ENCODE measurements around the gene EEF2KMT.

- TF ChIP-seq CTCF (IDR thresholded peaks at IDR 0.05), result no peak
- TF ChIP-seq POLR2AphosphoS5 (IDR thresholded peaks at IDR 0.05; ENCODE audit: low read depth, low read length), result no peak
These were observed 31.8 kb downstream of the EEF2KMT start, which contains the start of gene C16orf89 for GRCh38 chr16:5065813-5066212.

All from Panc1 (cell line).